GM12878 (cell line): Measurements from ENCODE around the gene NEO1. TPM values are rescaled to one million over a fixed set of nuclear protein-coding genes. Genes with fewer than 3 reads are reported as not detected.

Source experiments
- ATAC-seq: fragments of 200-7000 bp; cut with Tn5 transposase; 3 replicates; pipeline ENCODE4 v1.9.1; 2020; ENCODE audit warnings: mild to moderate bottlenecking, moderate library complexity
- BruUV-seq: library from RNA; stranded (reverse); fragments of 400-500 nt; replicated peaks from 2 replicates; lab custom pipeline; 2021; lab: Mats Ljungman, UMichigan
- CTCF ChIA-PET: fragments of 300-600 bp; sonication (Branson Sonifier 250); formaldehyde crosslinking; extraction: SDS; loops from one replicate; lab custom pipeline; 2021; ENCODE audit warnings: inconsistent platforms; lab: Yijun Ruan, JAX
- POLR2A ChIA-PET: fragments of 350-600 bp; formaldehyde crosslinking; extraction: SDS; loops from one replicate; lab custom pipeline; 2021; ENCODE audit warnings: inconsistent platforms; lab: Charles Lee
- RAD21 ChIA-PET: fragments of 300-600 bp; sonication (Branson Sonifier 250); formaldehyde crosslinking; loops from one replicate; lab custom pipeline; 2023; ENCODE audit warnings: antibody characterized with exemption; ENCODE audit not compliant: unreplicated experiment; lab: Charles Lee
- SMC1A ChIA-PET: fragments of 300-600 bp; sonication (Branson Sonifier 250); formaldehyde crosslinking; loops from one replicate; lab custom pipeline; 2023; ENCODE audit not compliant: unreplicated experiment, uncharacterized antibody; lab: Charles Lee
- DNase-seq: peaks from one replicate; pipeline ENCODE4 v3.0.0-alpha.2; 2011; ENCODE audit warnings: low read depth, low spot score
- FAIRE-seq: peaks from 3 replicates; lab custom pipeline; 2011; peaks lifted over from hg19 to GRCh38; lab: Jason Lieb, UNC
- H2AFZ ChIP-seq: 2 replicates; pipeline ENCODE4 v1.6.0; 2011; ENCODE audit warnings: low read depth, low read length, control low read depth; ENCODE audit not compliant: control insufficient read depth
- H3K27ac ChIP-seq: 2 replicates; pipeline ENCODE4 v1.5.1; 2011; ENCODE audit warnings: control low read depth; ENCODE audit not compliant: control insufficient read depth, insufficient read depth
- H3K27me3 ChIP-seq, 2 experiments: replicated peaks in 1 of 2; 2 replicates each; pipeline versions ENCODE4 v1.6.0 to v1.6.1; 2011; ENCODE audit warnings: low read length in 1 of 2; ENCODE audit not compliant: control insufficient read depth in 2 of 2, insufficient read depth in 2 of 2
- H3K36me3 ChIP-seq, 2 experiments: 2 replicates each; pipeline ENCODE4 v1.5.1; 2011; ENCODE audit warnings: low read length in 1 of 2; ENCODE audit not compliant: control insufficient read depth in 2 of 2, insufficient read depth in 2 of 2
- H3K4me1 ChIP-seq: 2 replicates; pipeline ENCODE4 v1.6.1; 2011; ENCODE audit warnings: mild to moderate bottlenecking, low read length, moderate library complexity, mixed read lengths; ENCODE audit not compliant: control insufficient read depth, insufficient read depth
- H3K4me2 ChIP-seq: 2 replicates; pipeline ENCODE4 v1.6.0; 2011; ENCODE audit warnings: control low read depth; ENCODE audit not compliant: control insufficient read depth, insufficient read depth
- H3K4me3 ChIP-seq: fragments of 200-600 bp; sonication (generic); 2 replicates; pipeline ENCODE4 v1.5.1; 2016
- H3K79me2 ChIP-seq: 2 replicates; pipeline ENCODE4 v1.6.0; 2011; ENCODE audit warnings: low read length; ENCODE audit not compliant: control insufficient read depth, insufficient read depth
- H3K9ac ChIP-seq: 2 replicates; pipeline ENCODE4 v1.8.0; 2011; ENCODE audit warnings: low read length, control low read depth, mixed read lengths; ENCODE audit not compliant: control insufficient read depth, insufficient read depth
- H3K9me3 ChIP-seq: replicated peaks from 3 replicates; pipeline ENCODE4 v1.5.1; 2011; ENCODE audit warnings: mild to moderate bottlenecking, low read length; ENCODE audit not compliant: control insufficient read depth, insufficient read depth
- H4K20me1 ChIP-seq: 2 replicates; pipeline ENCODE4 v1.6.0; 2011; ENCODE audit not compliant: control insufficient read depth, insufficient read depth
- E2F8 ChIP-seq: fragments of 450-650 bp; IDR thresholded peaks from 2 replicates; pipeline ENCODE4 v1.6.1; 2018; ENCODE audit warnings: mild to moderate bottlenecking, low read depth, moderate library complexity; ENCODE audit not compliant: partially characterized antibody
- LARP7 ChIP-seq: fragments of 450-650 bp; IDR thresholded peaks from 2 replicates; pipeline ENCODE4 v1.6.1; 2017; ENCODE audit warnings: mild to moderate bottlenecking
- NR2C2 ChIP-seq: IDR thresholded peaks from 2 replicates; pipeline ENCODE4 v1.6.1; 2011; ENCODE audit warnings: borderline replicate concordance, low read depth; ENCODE audit not compliant: control insufficient read depth, insufficient read length
- NR2F1 ChIP-seq: fragments of 450-650 bp; conservative IDR thresholded peaks from 2 replicates; pipeline ENCODE4 v1.6.1; 2017; ENCODE audit warnings: mild to moderate bottlenecking
- SIN3A ChIP-seq: IDR thresholded peaks from 2 replicates; pipeline ENCODE4 v1.6.1; 2012; ENCODE audit warnings: low read depth, low read length, improper control_type of control experiment
- TCF12 ChIP-seq: IDR thresholded peaks from 2 replicates; pipeline ENCODE4 v1.6.1; 2011; ENCODE audit warnings: low read depth, mild to moderate bottlenecking, low read length
- YY1 ChIP-seq: IDR thresholded peaks from 2 replicates; pipeline ENCODE4 v1.6.1; 2011; ENCODE audit warnings: low read depth, mild to moderate bottlenecking, low read length
- ZBED1 ChIP-seq: IDR thresholded peaks from 2 replicates; pipeline ENCODE4 v1.6.1; 2016; ENCODE audit warnings: borderline replicate concordance
- ZBTB11 ChIP-seq: fragments of 450-650 bp; formaldehyde crosslinking; IDR thresholded peaks from 2 replicates; pipeline ENCODE4 v1.5.0; 2022; ENCODE audit warnings: mild to moderate bottlenecking, missing genetic modification characterization
- ZSCAN29 ChIP-seq: fragments of 450-650 bp; IDR thresholded peaks from 2 replicates; pipeline ENCODE4 v1.6.1; 2017; ENCODE audit warnings: mild to moderate bottlenecking, moderate library complexity
- WGBS: methylation state at CpG from one replicate; pipeline ENCODE4 v1.1.6; 2016; ENCODE audit warnings: low lambda C conversion rate; ENCODE audit not compliant: insufficient replicate concordance, insufficient coverage; ENCODE audit errors: missing lambda C conversion rate; 5-methylcytosine and 5-hydroxymethylcytosine counted together
- in situ Hi-C: fragments of 300-500 bp; cut with MboI; formaldehyde crosslinking; loops from 9 replicates; pipeline ENCODE4 v1.14.3; 2018; ENCODE audit warnings: mixed read lengths
- intact Hi-C: fragments of 100-400 bp; cut with micrococcal nuclease; formaldehyde crosslinking; loops from one replicate; pipeline ENCODE4 v1.14.2; 2022; ENCODE audit not compliant: unreplicated experiment
- polyA plus RNA-seq, 11 experiments: library from polyadenylated mRNA; depleted of rRNA in 4 of 11; unstranded in 6 of 11; stranded (reverse) in 5 of 11; fragments of >200 nt; fragmentation: Nextera tagmentation in 4 of 11; fragmentation: Illumina TruSeq in 1 of 11; extraction: Ambion mirVana in 4 of 11; extraction: Trizol in 1 of 11; gene quantifications; 1 replicate in 1 of 11; 2 replicates in 10 of 11; pipeline versions ENCODE4 v1.2.1 to v1.2.3, GENCODE V29; 2011 to 2016; ENCODE audit warnings: inconsistent platforms in 2 of 11, missing spikeins in 2 of 11, low read depth in 1 of 11
- total RNA-seq, 4 experiments: library from RNA; depleted of rRNA in 3 of 4; stranded (reverse); fragments of >200 nt in 3 of 4; fragmentation: Illumina TruSeq in 1 of 4; extraction: Trizol in 1 of 4; gene quantifications; 2 replicates each; pipeline versions ENCODE4 v1.2.1 to v1.2.3, GENCODE V29; 2013 to 2021
- TF ChIP-seq, protein P1 (sequence below): fragments of 450-650 bp; IDR thresholded peaks from 2 replicates; pipeline ENCODE4 v1.6.1; 2017; ENCODE audit warnings: mild to moderate bottlenecking, moderate library complexity

Gene NEO1
- total and polyA plus RNA-seq, 10 of the 15 experiments (the other 5 are each of a cell fraction or from before 2014, with no cell fraction given), result 0.03 to 2.0 (median 0.32) TPM

- no peak overlapping the region for H3K4me2 ChIP-seq
- WGBS, result 60% methylated on average over 2 of the region's 2 CpGs
- SMC1A ChIA-PET, result interaction anchor here (0.6 to 0.8 kb wide), 2 partner anchors 8 to 635 kb away, joined by 3 read pairs; no protein-coding TSS in a partner anchor
- RAD21 ChIA-PET, result interaction anchor here (1.1 to 1.2 kb wide), 2 partner anchors 8 to 350 kb away, joined by 3 read pairs; no protein-coding TSS in a partner anchor
- POLR2A ChIA-PET, result no interaction called here
- BruUV-seq, result no TSS peak
- no peak for FAIRE-seq
- no peak for ATAC-seq
- no peak overlapping the region for H3K9ac ChIP-seq
- H3K9me3 ChIP-seq, result no peaks in the 10 kb centered on the region
- no peaks in the 10 kb centered on the region for H4K20me1 ChIP-seq
- H3K27me3 ChIP-seq, result no peaks in the 10 kb centered on the region
- TF ChIP-seq ZBED1, result no peak
- no peak for TF ChIP-seq E2F8
- TF ChIP-seq NR2F1, result no peak
- no peak for TF ChIP-seq TCF12
- TF ChIP-seq SIN3A, result no peak
- no peak for TF ChIP-seq ZBTB11 (CRISPR knock-in tag)
- no peak for TF ChIP-seq YY1
- no peak for TF ChIP-seq NR2C2
- no peak for TF ChIP-seq LARP7
- no peak for TF ChIP-seq ZSCAN29
- TF ChIP-seq, protein P1, sequence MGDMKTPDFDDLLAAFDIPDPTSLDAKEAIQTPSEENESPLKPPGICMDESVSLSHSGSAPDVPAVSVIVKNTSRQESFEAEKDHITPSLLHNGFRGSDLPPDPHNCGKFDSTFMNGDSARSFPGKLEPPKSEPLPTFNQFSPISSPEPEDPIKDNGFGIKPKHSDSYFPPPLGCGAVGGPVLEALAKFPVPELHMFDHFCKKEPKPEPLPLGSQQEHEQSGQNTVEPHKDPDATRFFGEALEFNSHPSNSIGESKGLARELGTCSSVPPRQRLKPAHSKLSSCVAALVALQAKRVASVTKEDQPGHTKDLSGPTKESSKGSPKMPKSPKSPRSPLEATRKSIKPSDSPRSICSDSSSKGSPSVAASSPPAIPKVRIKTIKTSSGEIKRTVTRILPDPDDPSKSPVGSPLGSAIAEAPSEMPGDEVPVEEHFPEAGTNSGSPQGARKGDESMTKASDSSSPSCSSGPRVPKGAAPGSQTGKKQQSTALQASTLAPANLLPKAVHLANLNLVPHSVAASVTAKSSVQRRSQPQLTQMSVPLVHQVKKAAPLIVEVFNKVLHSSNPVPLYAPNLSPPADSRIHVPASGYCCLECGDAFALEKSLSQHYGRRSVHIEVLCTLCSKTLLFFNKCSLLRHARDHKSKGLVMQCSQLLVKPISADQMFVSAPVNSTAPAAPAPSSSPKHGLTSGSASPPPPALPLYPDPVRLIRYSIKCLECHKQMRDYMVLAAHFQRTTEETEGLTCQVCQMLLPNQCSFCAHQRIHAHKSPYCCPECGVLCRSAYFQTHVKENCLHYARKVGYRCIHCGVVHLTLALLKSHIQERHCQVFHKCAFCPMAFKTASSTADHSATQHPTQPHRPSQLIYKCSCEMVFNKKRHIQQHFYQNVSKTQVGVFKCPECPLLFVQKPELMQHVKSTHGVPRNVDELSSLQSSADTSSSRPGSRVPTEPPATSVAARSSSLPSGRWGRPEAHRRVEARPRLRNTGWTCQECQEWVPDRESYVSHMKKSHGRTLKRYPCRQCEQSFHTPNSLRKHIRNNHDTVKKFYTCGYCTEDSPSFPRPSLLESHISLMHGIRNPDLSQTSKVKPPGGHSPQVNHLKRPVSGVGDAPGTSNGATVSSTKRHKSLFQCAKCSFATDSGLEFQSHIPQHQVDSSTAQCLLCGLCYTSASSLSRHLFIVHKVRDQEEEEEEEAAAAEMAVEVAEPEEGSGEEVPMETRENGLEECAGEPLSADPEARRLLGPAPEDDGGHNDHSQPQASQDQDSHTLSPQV, result no peak
- H2AFZ ChIP-seq, result no peak overlapping the region
- in situ Hi-C loops, result no loop called here
- no peaks in the 10 kb centered on the region for H3K4me1 ChIP-seq
- no peak overlapping the region for H3K27ac ChIP-seq
- no peak overlapping the region for H3K4me3 ChIP-seq
- DNase-seq, result no peak
- no peaks in the 10 kb centered on the region for H3K36me3 ChIP-seq
- intact Hi-C loops, result no loop called here
- no peaks in the 10 kb centered on the region for H3K79me2 ChIP-seq
- CTCF ChIA-PET, result interaction anchor here (0.6 to 1.4 kb wide), 5 partner anchors 21 to 973 kb away, joined by 3 to 5 read pairs (median 3); no protein-coding TSS in a partner anchor
Measured at GRCh38 chr15:73286311-73286710, 234.0 kb downstream of the NEO1 start.
